HG02852 (cell line): ENCODE results near the gene ZNF532.
"Not testable (repeated sequence)": the region's sequence is repeated elsewhere in the genome, so short reads cannot be mapped to it uniquely, and the experiment has no call there.

Source experiments
- ATAC-seq: cut with Tn5 transposase; IDR thresholded peaks from one replicate; pipeline ENCODE4 v1.9.1; 2021; ENCODE audit warnings: mild to moderate bottlenecking, moderate library complexity; ENCODE audit not compliant: unreplicated experiment

The ZNF532 gene

DNA sequence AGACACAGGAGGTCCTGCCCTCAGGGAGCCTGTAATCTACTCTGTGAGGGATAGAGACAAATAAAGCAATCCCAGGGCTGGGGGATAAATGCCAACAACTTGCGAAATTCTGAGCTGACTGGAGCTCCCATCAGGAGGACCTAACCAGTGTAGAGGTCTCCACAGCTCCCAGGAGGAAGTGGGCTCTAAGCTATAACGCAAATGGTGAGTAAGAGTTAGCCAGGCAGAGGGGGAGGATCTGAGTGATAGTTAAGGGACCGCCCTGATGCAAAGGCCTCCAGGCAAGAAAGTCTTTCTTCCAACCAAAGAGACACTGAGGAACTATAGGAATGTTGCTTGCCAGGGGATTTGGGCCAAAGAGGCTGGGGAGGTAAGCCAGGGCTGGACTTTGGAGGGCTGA is 16.0 kb upstream of the ZNF532 start:
- no peak for ATAC-seq

DNA sequence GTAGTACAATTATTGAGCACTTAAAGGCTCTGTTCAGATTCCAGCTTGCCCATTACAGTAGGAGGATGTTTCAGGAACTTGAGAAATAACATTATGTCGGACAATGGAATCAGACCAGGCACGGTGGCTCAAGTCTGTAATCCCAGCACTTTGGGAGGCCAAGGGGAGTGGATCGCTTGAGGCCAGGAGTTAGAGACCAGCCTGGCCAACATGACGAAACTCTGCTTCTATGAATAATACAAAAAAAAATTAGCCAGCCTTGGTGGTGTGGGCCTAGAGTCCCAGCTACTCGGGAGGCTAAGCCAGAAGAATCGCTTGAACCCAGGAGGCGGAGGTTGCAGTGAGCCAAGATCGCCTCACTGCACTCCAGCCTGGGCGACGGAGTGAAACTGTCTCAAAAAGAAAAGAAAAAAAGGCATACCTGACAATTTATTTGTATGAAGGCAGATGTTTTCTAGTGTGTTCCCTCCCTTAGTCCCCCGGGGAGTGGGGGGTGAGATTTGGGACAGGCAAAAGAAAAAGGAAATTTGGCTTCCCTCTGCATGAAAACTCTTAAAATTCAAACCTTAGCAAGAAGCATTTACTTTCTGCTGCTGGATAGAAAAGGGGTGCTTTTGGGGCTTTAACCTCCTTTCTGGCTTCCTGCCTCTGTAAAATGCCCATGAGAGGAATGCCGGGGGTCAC is 13.7 kb upstream of the ZNF532 start:
- ATAC-seq, result no peak

DNA sequence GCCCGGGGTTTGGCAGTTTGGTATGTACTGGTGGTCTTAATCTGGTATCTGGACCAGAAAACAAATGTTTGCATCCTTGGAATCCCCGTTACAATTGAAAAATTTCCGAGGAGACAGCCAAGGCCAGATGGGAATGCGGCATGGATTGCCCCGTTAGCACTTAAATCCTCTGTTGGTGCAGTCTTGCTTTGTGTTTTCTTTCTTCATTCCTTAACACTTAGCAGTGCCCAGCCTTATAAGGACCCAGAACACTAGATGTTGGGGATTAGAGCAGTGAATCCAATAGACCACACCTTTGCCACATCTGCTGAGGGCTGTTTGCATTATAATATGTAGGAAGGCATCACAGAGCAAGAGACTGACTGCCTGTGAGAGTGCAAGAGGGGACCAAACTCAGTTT is 12.8 kb upstream of the ZNF532 start:
- no peak for ATAC-seq

DNA sequence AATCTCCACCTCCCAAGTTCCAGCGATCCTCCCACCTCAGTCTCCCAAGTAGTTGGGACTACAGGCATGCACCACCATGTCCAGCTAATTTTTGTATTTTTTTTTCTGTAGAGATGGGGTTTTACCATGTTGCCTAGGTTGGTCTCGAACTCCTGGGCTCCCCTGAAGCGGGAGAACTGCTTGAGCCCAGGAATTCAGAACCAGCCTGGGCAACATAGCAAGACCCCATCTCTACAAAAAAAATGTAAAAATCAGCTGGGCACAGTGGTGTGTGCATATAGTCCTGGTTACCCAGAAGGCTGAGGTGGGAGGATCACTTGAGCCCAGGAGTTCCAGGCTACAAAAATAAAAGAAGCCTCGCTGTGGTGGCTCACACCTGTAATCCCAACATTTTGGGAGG is 12.0 kb upstream of the ZNF532 start:
- no peak for ATAC-seq

DNA sequence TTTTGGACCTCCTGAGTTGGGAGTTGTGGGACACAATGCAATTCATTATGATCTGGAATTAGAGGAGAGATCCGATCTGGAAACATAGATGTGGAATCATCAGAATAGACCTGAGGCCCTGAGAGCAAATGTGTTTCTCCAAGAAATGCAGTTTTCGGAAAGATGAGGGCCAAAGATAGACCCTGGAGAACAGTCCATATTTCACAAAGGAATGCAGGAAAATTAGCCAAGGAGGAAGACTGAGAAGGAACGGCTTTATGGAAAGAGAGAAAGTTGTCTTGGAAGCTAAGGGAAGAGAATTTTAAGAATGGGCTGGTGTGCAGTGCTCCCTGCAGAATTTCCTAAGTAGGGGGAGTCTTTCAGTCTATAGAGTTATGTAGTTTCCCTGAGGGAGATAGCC is 11.1 kb upstream of the ZNF532 start:
- ATAC-seq, result no peak

DNA sequence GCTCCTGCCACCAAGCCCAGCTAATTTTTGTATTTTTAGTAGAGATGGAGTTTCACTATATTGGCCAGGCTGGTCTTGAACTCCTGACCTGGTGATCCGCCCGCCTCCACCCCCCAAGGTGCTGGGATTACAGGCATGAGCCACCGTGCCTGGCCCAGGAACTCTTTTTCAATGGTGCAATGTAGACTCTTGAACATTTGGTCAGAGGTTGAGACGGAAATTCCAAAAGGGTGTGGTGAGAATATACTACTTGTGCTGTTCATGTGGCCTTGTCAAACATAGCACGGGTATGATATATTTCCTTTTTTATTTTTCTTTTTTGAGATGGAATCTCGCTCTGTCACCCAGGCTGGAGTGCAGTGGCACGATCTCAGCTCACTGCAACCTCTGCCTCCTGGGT is 9.2 kb upstream of the ZNF532 start:
- ATAC-seq, result not testable (repeated sequence)

DNA sequence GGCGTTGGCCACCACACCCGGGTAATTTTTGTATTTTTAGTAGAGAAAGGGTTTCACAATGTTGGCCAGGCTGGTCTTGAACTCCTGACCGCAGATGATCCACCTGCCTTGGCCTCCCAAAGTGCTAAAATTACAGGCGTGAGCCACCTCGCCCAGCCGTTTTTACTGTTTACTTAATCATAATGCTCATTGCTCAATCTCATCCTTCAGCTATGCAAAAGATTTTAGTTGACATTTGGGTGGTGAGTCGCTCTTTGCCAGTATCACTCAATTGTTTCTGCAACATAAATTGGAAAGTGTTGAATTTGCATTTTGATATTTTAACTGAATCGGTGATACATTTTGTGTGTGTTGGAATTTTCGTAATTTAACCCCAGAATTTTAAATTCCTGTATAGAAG is 7.8 kb upstream of the ZNF532 start:
- ATAC-seq, result no peak

DNA sequence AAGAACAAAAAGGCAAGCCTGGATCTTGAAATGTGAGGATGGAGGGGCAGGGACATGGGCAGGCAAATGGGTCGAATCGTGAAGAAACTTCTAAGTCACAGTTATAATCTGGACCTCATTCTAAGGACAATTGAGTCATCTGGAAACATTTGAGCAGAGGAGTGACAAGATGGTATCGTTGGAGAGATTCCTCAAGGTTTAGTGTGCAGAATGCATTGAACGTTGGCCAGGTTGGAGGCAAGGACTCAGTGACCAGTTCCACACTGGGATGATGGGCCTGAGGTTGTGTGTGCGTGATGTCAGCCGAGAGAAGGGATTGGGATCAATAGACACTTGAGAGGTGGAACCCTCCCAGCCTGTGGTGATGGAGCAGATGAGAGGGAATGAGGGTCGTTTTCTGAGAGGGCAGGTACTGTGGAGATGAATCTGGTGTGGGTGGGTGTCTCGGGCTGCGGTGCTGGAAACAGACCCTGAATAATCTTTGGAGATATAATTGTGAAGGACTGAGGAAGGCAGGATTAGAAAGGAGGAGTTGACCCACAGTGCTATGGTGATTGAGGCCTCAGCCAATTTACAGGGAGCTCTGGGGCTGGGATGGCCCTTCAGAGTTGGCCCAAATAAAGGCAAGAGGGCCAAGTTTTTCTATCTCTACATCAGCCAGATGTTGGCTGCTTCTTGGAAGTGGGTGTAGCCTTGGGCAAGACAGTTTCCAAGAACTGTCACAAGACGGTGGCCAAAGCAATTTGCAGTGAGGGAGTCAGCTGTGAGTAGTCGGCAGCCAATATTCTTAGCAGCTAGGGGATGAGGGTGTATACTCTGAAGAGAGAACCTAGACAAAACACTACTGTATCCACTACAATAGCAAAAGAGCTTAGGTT is 5.8 kb upstream of the ZNF532 start:
- ATAC-seq, result no peak

DNA sequence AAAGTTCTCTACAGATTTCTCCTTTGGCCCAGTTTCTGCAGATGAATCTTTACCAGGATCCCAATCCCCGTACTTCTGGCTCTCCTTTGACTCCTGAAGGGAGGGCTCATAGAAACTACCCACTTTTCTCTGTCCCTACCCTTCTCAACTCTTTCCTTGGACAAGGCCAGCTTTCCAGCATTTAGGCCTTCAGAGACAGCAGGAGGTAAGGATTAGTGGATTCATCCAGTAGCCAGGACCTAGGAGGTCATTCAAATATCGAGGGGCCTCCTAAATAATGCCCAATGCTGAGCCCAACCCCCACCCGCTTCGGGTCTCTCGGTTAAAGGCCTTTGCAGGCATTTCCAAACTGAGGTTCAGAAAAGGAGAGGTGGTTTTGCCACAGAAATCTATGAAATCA is 4.8 kb upstream of the ZNF532 start:
- no peak for ATAC-seq

DNA sequence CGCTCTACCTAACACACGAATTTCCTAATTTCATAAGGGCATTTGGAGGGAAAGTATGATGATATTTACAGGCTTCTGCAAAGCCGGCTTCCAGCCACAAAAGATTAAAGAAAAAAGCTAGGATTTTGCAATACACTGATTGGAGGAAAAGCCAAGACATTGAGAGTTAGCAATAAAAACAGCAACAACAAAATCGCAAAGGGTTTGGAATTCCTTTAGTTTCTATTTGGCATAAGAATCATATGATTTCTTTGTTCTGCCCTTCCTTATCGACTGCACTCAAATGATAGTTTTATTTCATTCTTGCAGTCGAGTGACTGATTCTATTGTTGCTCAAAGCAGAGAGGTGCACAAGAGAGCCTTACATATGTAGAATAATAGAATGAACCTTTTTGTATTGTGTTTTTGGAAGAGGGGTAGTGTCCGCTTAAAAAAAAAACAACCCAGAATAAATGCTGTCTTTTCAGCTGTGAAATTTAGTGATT is 3.9 kb upstream of the ZNF532 start:
- no peak for ATAC-seq

DNA sequence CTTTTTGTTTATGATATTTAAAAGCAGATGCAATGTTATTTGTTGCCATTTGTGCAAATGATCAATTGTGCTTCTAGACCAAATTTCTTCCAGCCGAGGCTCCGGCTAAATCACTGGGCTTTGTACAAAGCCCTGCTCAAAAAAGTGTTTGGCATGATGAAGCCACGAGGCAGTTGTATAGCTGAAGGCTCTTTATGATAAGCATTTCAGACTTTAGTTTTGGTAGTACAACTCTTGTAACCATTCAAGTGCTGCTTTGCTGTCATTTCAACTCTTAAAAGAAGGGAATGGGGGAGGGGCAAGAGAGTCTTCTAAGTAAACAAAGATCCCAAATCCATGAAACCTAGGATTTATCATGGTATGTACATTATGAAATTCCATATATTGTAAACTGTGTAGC is 3.3 kb upstream of the ZNF532 start:
- no peak for ATAC-seq

DNA sequence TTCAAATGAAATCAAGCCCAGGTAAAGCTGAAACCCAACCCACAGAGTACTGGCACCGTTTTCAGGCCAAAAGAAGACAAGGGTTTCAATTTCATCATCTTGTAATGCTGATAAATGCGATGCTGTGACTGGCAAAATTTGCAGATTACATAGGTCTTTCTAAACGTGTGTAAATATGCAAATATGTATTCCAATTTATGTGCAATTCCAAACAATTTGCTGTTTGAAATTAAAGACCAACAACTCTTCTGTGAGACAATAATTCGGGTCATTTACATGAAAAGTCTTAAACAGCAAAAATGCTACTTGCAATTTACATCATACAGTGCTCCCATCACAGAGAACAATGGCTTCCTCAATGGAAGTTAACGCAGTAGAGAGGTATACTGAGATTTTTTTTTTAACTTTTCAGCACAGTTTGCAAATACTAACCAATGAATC is 2.8 kb upstream of the ZNF532 start:
- no peak for ATAC-seq

DNA sequence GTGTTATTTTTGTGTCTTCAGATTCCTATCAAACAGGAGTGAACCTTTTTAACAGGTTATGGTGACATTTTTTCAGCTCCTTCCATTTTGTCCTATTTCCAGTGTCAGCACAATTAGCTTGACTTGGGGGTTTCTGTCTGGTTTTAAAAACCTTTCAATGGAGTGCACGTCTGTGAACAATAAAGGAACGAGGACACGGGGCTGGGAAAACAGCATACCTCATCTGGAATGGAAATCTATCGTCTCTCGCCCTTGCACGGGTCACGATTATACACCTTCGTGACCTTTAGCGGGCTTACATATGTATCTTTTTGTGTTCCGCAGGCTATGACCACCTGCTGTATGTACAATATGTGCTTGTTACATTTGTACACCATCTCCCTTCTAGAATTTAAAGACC is 2.3 kb upstream of the ZNF532 start:
- no peak for ATAC-seq

DNA sequence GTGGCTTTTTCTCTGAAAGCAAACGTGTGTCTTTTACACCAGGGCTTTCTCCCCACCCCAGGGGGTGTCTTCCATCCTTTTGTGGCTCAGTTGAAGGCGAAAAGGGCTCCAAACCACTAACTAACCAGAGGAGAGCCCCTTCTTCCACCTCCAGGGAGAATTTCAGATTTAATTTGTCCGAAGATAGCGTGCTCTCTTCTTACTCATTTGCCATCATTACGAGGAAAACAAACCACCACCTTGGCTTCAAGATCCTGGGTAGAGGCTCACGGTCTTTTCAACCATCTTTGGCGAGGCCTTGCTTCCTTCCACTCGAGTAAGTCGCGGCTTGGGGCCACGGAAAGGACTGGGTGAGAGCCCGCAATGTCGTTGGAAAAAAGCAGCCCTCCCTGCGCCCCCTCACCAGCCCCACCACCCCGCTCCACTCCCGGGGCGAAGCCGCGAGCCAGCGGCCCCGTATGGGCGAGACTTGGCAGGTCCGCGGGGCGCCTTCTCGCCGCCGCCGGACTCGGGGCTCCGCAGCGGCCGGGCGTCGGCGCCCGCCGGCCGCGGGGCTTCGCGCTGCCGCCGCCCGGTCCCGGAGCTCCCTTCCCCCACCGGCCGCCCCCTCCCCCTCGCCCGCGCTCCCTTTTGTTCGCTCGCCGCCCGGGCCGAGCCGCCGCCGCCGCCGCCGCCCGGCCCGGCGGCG is 1.7 kb upstream of the ZNF532 start:
- ATAC-seq, result peak; percentile 25

DNA sequence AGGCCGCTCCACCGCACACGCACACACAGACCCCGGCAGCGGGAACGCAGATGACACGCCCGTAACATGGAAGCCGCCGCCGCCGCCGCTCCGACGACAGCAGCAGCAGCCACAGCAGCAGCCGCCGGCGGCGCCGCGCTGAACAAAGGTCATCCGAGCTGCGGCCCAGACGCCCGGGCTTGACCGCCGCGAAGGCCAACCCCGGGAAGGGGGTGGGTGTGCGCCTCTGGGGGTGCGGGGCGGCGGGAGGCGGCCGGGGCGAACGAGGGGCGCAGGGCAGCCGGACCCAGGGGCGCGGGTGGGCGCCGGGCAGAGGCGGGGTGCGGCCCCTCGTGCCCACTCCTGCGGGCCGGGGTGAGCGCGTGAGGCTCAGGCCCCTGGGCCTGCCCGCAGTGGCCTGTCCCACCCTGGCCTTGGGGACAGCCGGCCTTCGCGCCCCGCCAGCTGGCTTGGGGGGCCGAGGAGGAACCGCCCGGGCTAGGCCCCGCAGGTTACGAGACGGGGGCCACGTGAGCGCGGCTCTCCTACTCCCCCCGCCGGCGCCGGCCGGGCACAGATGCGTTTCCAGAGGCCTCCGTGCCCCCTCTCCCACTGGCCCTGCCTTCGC is 1.0 kb upstream of the ZNF532 start:
- ATAC-seq, result peak; percentile 51

DNA sequence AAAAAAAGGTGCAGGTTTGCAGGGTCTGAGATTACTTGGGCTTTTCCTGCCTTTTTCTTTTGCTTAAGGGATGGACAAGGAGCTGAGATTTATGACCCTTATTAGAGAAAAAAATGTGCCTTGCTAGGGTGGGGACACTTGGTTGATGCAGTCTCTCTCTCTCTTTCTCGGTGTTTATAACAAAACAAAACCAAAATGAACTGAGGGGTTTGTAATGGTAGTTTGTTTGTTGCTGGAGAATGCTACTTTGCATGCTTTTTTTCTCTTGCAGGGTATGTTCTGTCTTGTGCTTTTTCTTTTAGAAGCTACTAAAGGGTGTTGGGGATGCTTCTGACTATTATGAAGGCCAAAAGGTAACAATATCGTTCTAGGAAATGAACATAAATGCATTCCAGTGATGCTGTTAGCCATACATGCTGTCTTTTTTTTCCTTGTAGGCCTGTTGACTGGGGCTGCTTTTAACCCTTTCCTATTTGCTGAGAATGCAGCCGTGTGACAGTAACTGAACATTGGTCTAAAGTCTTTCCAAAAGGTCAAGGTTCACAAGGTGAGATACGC is 435 bp downstream of the ZNF532 start:
- ATAC-seq, result no peak

DNA sequence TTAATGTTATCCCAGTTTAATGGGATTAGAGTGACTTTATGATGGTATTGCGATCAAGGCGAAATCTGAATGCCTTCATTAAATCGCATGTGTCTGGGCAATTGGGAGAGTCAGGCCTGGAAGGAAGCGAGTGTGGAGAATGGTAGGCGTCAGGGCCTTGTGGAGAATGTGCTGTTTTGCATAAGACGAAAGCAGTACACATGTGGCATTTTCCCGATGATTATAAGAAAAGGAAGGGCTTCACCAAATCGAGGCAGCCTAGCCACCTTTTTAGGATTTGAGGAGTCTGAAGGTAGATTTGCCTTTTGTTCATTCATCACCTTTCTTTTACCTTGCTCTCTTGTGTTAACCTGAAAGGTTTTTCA is 1.0 kb downstream of the ZNF532 start:
- ATAC-seq, result no peak

DNA sequence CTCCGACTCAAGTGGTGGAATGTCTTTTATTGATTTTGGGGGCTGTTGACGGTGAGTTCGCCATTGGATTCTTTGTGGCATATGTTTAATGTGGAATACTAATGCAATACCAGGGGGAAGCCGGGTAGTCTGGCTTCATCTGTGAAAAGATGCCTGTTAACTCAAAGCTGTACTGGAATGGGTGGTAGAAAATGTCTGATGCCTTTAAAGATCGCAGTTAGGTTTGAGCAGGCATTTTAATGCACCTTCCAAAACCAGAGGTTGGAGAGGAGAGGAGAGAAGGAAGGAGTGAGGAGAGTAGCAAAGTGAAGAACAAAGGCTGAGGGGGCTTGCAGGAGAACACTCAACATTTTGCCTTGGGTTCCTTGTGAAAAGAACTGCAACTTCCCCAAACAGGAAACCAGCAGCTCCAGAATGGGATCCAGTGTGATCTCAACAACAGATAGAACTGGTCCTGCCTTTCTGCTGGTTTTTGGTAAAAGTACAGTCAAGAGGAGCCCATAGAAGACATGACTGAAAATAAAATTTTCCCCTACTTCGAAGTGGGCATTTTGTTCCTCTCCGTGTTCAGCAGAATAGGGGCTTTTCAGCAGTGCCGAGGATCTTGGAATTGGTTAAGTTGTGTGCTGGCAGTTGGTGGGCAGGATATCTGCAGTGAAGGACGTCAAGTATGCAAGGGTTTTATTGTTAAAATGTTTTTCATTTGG is 1.5 kb downstream of the ZNF532 start:
- ATAC-seq, result no peak

DNA sequence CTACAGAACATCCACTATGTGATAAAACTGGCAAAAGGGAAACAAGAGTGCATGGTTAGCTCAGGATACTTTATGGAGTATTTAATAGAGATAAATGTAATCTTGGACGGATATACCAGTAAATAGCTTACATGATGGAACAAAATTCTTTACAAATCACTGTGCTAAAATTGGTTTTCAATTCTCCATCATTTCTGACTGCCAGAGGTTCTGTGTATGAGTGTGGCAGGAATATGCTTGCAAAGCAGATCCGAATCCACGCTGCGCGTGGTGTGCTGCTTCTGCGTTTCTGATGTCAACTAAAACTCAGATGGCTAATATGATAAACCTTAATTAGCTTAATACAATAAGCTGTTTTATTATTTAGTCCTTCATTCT is 2.1 kb downstream of the ZNF532 start:
- no peak for ATAC-seq

DNA sequence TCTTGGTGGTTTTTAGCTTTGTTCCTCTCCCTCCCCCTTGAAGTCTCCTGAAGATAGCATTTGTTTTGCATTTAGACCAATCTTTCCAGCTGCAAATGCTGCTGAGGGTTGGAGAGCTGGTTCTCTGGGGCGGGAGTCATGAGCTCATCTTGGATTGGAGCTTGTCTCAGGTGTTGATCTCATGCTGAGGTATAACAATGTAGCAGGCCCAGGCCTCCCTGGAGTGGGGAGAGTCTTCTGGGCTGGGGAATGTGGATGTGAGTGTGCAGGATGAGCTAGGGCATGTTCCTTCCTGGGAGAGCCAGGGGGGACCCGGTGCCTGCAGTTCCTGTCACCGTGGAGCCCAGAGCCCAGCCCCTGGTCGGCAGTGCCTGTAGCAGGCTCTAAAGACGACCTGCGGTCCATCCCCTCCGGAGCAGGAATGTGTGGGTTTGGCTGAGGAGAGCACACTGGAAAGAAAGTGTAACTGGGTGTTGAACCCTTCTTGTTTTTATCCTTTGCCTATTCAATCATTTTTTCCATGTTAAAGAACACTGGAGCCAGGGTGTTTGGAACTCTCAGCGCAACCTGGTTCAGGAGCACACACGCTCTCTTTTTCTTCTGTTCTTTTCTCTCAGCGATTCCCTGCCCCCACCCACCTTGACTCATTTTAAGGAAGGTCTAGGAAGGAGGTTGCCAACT is 2.7 kb downstream of the ZNF532 start:
- ATAC-seq, result no peak
